Measurements from ENCODE around the gene MSLN.
"Not testable (repeated sequence)": the region's sequence is repeated elsewhere in the genome, so short reads cannot be mapped to it uniquely, and the experiment has no call there.

DNA sequence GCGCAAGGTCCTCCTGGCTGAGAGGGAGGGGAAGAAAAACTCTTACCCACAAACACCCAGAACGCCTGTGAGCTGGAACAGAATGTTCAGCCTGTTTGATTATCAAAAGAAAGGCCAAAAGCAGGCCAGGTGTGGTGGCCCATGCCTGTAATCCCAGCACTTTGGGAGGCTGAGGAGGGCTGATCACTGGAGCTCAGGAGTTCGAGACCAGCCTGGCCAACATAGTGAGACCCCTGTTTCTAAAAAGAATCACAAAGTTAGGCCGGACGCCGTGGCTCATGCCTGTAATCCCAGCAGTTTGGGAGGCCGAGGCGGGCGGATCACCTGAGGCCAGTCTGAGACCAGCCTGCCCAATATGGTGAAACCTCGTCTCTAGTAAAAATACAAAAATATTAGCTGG lies 15.8 kb downstream of the MSLN start:
- TF ChIP-seq POLR2AphosphoS5 (IDR thresholded peaks at IDR 0.05; ENCODE audit: low read depth, low read length); TAF1 (IDR thresholded peaks at IDR 0.05; ENCODE audit: borderline replicate concordance, low read depth, low read length); POLR2A (IDR thresholded peaks at IDR 0.05; ENCODE audit: low read depth, low read length): not testable (repeated sequence)

Data from GM12892 (cell line).